ENCODE measurements around the gene TDRKH. TPM values are rescaled to one million over a fixed set of nuclear protein-coding genes. Genes with fewer than 3 reads are reported as not detected.

Gene TDRKH
- total RNA-seq, result 0.12 and 0.29 TPM in 2 replicates

GRCh38 chr1:151790071-151790939 lies at the start of gene TDRKH:
TSS of gene TDRKH (minus strand) at chr1:151790500. CDS start at chr1:151783022, 7,478 bp downstream.

GRCh38 chr1:151839457-151840403 lies 49.4 kb upstream of the TDRKH start, which contains the start of gene C2CD4D:
TSS of gene C2CD4D (minus strand) at chr1:151839820. CDS start at chr1:151838989, 831 bp downstream.

GRCh38 chr1:151831605-151832004 lies 41.3 kb upstream of the TDRKH start, which contains the start of gene RORC:
TSS of gene RORC (minus strand) at chr1:151831802. CDS start at chr1:151831764, 38 bp downstream.

GRCh38 chr1:151805066-151805820 lies 14.9 kb upstream of the TDRKH start, which contains the start of gene LINGO4:
TSS of gene LINGO4 (minus strand) at chr1:151805419. CDS start at chr1:151802704, 2,715 bp downstream.

GRCh38 chr1:151762941-151763921 lies 27.1 kb downstream of the TDRKH start, which contains the start of gene MRPL9:
TSS of gene MRPL9 (minus strand) at chr1:151763496. CDS start at chr1:151763479, 17 bp downstream.

Other genes starting within 250 kb of the TDRKH start
- 16.5 and 20.3 TPM in 2 replicates for gene SNX27, start 178.4 kb downstream of the TDRKH start, total RNA-seq
- gene CELF3, start 73.7 kb downstream of the TDRKH start, total RNA-seq, result not detected in 2 replicates
- not detected in 2 replicates for gene RIIAD1, start 69.0 kb downstream of the TDRKH start, total RNA-seq
- 34.4 and 49.7 TPM in 2 replicates for gene MRPL9, start 27.0 kb downstream of the TDRKH start, total RNA-seq
- gene LINGO4, start 14.9 kb upstream of the TDRKH start, total RNA-seq, result not detected in 2 replicates
- gene RORC, start 41.3 kb upstream of the TDRKH start, total RNA-seq, result not detected in 2 replicates
- not detected in 2 replicates for gene C2CD4D, start 49.3 kb upstream of the TDRKH start, total RNA-seq
- not detected in 2 replicates for gene THEM5, start 63.2 kb upstream of the TDRKH start, total RNA-seq
- 17.9 and 19.1 TPM in 2 replicates for gene THEM4, start 119.0 kb upstream of the TDRKH start, total RNA-seq
- gene S100A10, start 203.4 kb upstream of the TDRKH start, total RNA-seq, result 253 and 261 TPM in 2 replicates
- gene S100A11, start 246.5 kb upstream of the TDRKH start, total RNA-seq, result 356 and 363 TPM in 2 replicates

Measured in cardiac ventricle fibroblast (primary cell).